Measurements from ENCODE around the gene CEP135.

DNA sequence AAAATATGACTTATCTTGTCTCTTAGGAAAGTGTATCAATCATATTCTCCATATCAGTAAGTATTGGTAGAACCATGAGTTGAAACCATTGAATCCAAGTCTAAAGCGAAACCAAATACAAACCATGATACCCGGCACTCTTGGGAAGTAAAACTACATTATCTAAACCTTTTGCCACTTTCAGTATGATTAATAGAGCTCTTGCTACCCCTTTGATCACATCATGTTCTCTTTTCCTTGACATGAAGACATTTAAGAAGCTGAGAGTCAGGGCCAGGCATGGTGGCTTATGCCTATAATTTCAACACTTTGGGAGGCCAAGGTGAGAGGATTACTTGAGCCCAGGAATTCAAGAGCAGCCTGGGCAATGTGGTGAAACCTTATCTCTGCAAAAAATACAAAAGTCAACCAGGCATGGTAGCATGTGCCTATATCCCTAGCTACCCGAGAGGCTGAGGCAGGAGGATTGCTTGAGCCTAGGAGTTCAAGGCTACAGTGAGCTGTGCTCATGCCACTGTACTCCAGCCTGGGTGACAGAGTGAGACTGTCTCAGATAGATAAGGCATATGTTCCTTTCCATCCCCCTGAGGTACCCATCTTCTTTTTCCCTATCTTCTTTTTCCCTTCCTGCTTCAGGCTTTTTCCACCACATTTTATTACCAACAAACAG is 45.4 kb downstream of the CEP135 start:
- TF ChIP-seq, protein P1, sequence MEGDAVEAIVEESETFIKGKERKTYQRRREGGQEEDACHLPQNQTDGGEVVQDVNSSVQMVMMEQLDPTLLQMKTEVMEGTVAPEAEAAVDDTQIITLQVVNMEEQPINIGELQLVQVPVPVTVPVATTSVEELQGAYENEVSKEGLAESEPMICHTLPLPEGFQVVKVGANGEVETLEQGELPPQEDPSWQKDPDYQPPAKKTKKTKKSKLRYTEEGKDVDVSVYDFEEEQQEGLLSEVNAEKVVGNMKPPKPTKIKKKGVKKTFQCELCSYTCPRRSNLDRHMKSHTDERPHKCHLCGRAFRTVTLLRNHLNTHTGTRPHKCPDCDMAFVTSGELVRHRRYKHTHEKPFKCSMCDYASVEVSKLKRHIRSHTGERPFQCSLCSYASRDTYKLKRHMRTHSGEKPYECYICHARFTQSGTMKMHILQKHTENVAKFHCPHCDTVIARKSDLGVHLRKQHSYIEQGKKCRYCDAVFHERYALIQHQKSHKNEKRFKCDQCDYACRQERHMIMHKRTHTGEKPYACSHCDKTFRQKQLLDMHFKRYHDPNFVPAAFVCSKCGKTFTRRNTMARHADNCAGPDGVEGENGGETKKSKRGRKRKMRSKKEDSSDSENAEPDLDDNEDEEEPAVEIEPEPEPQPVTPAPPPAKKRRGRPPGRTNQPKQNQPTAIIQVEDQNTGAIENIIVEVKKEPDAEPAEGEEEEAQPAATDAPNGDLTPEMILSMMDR (optimal IDR thresholded peaks at IDR 0.05 in 1 of 3, IDR thresholded peaks at IDR 0.05 in 1 of 3, conservative IDR thresholded peaks at IDR 0.05 in 1 of 3; ENCODE audit: extremely low read depth in 1 of 3, insufficient read depth in 2 of 3, low read length in 3 of 3), result no peak
- no peak for TF ChIP-seq EZH2 (IDR thresholded peaks at IDR 0.05; ENCODE audit: low read length)

All from keratinocyte (primary cell).